DND-41 (cell line): ENCODE measurements around the gene IKBKE.

ENCODE experiments used
- CTCF ChIP-seq: IDR thresholded peaks from 2 replicates; pipeline ENCODE4 v1.5.1; 2012; ENCODE audit warnings: borderline replicate concordance, low read length, moderate library complexity, mild to moderate bottlenecking; ENCODE audit not compliant: poor library complexity, severe bottlenecking; ENCODE audit errors: extremely low read depth
- EZH2 ChIP-seq: IDR thresholded peaks from 3 replicates; pipeline ENCODE4 v1.6.1; 2012; ENCODE audit warnings: borderline replicate concordance, low read depth, mild to moderate bottlenecking, moderate library complexity, low read length, inconsistent platforms; ENCODE audit not compliant: severe bottlenecking

DNA sequence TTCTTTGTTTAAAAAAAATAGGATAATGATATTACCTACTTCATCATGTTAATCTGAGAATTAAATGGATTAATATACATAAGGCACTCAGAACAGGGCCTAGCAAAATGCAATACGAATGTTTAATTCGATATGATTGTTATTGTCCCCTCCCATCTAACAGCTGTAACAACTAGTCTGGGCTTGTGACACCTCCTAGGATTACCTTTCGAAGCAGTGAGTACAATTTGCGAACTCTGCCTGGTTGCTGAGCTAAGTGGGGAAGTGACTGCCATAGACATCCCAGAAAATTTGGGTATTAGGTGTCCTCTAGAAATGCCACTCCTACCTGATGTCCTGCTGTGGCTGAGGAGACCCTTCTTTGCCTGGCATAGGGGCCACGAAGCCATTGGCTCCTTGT lies 40.1 kb downstream of the IKBKE start:
- no peak for TF ChIP-seq CTCF
- TF ChIP-seq EZH2 = no peak
